ENCODE results near the gene TLX3.

The TLX3 gene

GRCh38 chr5:171323806-171324632 lies 15.0 kb downstream of the TLX3 start:
- H3K4me3 ChIP-seq (replicated peaks; ENCODE audit: low read depth, low read length) = no peak overlapping the region
- TF ChIP-seq CTCF (IDR thresholded peaks at IDR 0.05; ENCODE audit: low read length, missing control alignments) = no peak
- DNase-seq (ENCODE audit: low read depth) = no peak

- no peak for TF ChIP-seq CTCF (IDR thresholded peaks at IDR 0.05; ENCODE audit: low read length, missing control alignments)
- DNase-seq (ENCODE audit: low read depth) = no peak
- H3K4me3 ChIP-seq (replicated peaks; ENCODE audit: low read depth, low read length) = no peak overlapping the region
Measured at GRCh38 chr5:171330021-171330420, 21.0 kb downstream of the TLX3 start.

GRCh38 chr5:171335616-171336015 lies 26.6 kb downstream of the TLX3 start:
- DNase-seq (ENCODE audit: low read depth) = no peak
- TF ChIP-seq CTCF (IDR thresholded peaks at IDR 0.05; ENCODE audit: low read length, missing control alignments) = no peak
- no peak overlapping the region for H3K4me3 ChIP-seq (replicated peaks; ENCODE audit: low read depth, low read length)

- DNase-seq (ENCODE audit: low read depth) = peak; percentile 74
- H3K4me3 ChIP-seq (replicated peaks; ENCODE audit: low read depth, low read length) = peak overlapping the region; percentile 57
- peak; percentile 85 for TF ChIP-seq CTCF (IDR thresholded peaks at IDR 0.05; ENCODE audit: low read length, missing control alignments)
Measured at GRCh38 chr5:171336521-171337209, 27.6 kb downstream of the TLX3 start.

- no peak for TF ChIP-seq CTCF (IDR thresholded peaks at IDR 0.05; ENCODE audit: low read length, missing control alignments)
- H3K4me3 ChIP-seq (replicated peaks; ENCODE audit: low read depth, low read length) = peak overlapping the region; percentile 57
- no peak for DNase-seq (ENCODE audit: low read depth)
Measured at GRCh38 chr5:171337210-171337569, 28.1 kb downstream of the TLX3 start.

- no peak for TF ChIP-seq CTCF (IDR thresholded peaks at IDR 0.05; ENCODE audit: low read length, missing control alignments)
- H3K4me3 ChIP-seq (replicated peaks; ENCODE audit: low read depth, low read length) = no peak overlapping the region
- DNase-seq (ENCODE audit: low read depth) = no peak
Measured at GRCh38 chr5:171340042-171340441, 31.0 kb downstream of the TLX3 start.

Measured in fibroblast of pulmonary artery (primary cell).